K562 (cell line): ENCODE results near the gene SPATA25. TPM values are rescaled to one million over a fixed set of nuclear protein-coding genes. Genes with fewer than 3 reads are reported as not detected.

Source experiments
- BHLHE40 ChIP-seq: IDR thresholded peaks from 2 replicates; pipeline ENCODE4 v1.6.1; 2011; ENCODE audit warnings: low read length, improper control_type of control experiment
- CEBPZ ChIP-seq: fragments of 150-350 bp; IDR thresholded peaks from 2 replicates; pipeline ENCODE4 v1.6.1; 2014; ENCODE audit warnings: low read depth, mild to moderate bottlenecking, low read length, borderline replicate concordance
- CSDE1 ChIP-seq, 2 experiments: fragments of 450-650 bp; IDR thresholded peaks; 2 replicates each; pipeline ENCODE4 v1.6.1; 2016; ENCODE audit warnings: mild to moderate bottlenecking in 1 of 2
- FOXK2 ChIP-seq, 2 experiments: fragments of 450-650 bp; IDR thresholded peaks in 1 of 2; conservative IDR thresholded peaks in 1 of 2; 2 replicates each; pipeline ENCODE4 v1.6.1; 2016; ENCODE audit warnings: low read depth in 2 of 2, mild to moderate bottlenecking in 1 of 2
- HDAC2 ChIP-seq: fragments of 450-650 bp; IDR thresholded peaks from 2 replicates; pipeline ENCODE4 v1.6.1; 2016; ENCODE audit warnings: mild to moderate bottlenecking
- JUND ChIP-seq, 2 experiments: IDR thresholded peaks; 2 replicates in 1 of 2; 3 replicates in 1 of 2; pipeline ENCODE4 v1.6.1; 2011; ENCODE audit warnings: borderline replicate concordance in 2 of 2, low read depth in 2 of 2, low read length in 2 of 2, improper control_type of control experiment in 1 of 2, missing biosample characterization in 1 of 2, missing genetic modification characterization in 1 of 2, missing genetic modification reagents in 1 of 2
- KDM5B ChIP-seq: fragments of 200-600 bp; sonication (generic); IDR thresholded peaks from 2 replicates; pipeline ENCODE4 v1.6.1; 2012; ENCODE audit warnings: low read depth, mild to moderate bottlenecking, moderate library complexity, low read length, control low read depth, inconsistent platforms; ENCODE audit not compliant: insufficient replicate concordance
- POLR2AphosphoS5 ChIP-seq: IDR thresholded peaks from 2 replicates; pipeline ENCODE4 v1.6.1; 2011; ENCODE audit warnings: mild to moderate bottlenecking, low read depth, low read length, moderate library complexity; ENCODE audit not compliant: control insufficient read depth, insufficient read depth
- RBFOX2 ChIP-seq: fragments of 200-400 bp; formaldehyde crosslinking; IDR thresholded peaks from 2 replicates; pipeline ENCODE4 v1.6.1; 2017; ENCODE audit warnings: low read depth, mild to moderate bottlenecking, low read length, moderate library complexity
- SIN3A ChIP-seq, 2 experiments: fragments of 150-350 bp in 1 of 2; IDR thresholded peaks; 2 replicates each; pipeline ENCODE4 v1.6.1; 2011 to 2016; ENCODE audit warnings: borderline replicate concordance in 2 of 2, low read depth in 2 of 2, low read length in 2 of 2, mild to moderate bottlenecking in 2 of 2, moderate library complexity in 2 of 2; ENCODE audit not compliant: control insufficient read depth in 1 of 2
- SREBF1 ChIP-seq: fragments of 150-350 bp; IDR thresholded peaks from 2 replicates; pipeline ENCODE4 v1.6.1; 2014; ENCODE audit warnings: antibody characterized with exemption, low read depth, low read length, borderline replicate concordance
- STAT5A ChIP-seq: IDR thresholded peaks from 2 replicates; pipeline ENCODE4 v1.6.1; 2012; ENCODE audit warnings: low read length, inconsistent platforms, borderline replicate concordance
- ZFX ChIP-seq: sonication (generic); formaldehyde crosslinking; IDR thresholded peaks from 2 replicates; pipeline ENCODE4 v1.8.0; 2022; ENCODE audit warnings: mild to moderate bottlenecking, missing genetic modification reagents, moderate library complexity
- ZNF707 ChIP-seq: fragments of 250-450 bp; sonication (Bioruptor Pico); conservative IDR thresholded peaks from 2 replicates; pipeline ENCODE4 v1.8.0; 2022; ENCODE audit warnings: inconsistent platforms, mild to moderate bottlenecking, moderate library complexity
- polyA plus RNA-seq, 8 experiments: library from polyadenylated mRNA; depleted of rRNA in 4 of 8; stranded (reverse) in 5 of 8; unstranded in 3 of 8; fragments of >200 nt; fragmentation: Nextera tagmentation in 2 of 8; fragmentation: Illumina TruSeq in 1 of 8; extraction: Ambion mirVana in 2 of 8; extraction: Trizol in 1 of 8; gene quantifications; 2 replicates each; pipeline versions ENCODE4 v1.2.1 to v1.2.3, GENCODE V29; 2011 to 2014; ENCODE audit warnings: inconsistent platforms in 1 of 8, missing spikeins in 1 of 8
- total RNA-seq, 7 experiments: library from RNA; depleted of rRNA in 6 of 7; stranded (reverse); fragments of >200 nt in 6 of 7; fragmentation: Illumina TruSeq in 2 of 7; extraction: Trizol in 2 of 7; gene quantifications; 2 replicates each; pipeline versions ENCODE4 v1.2.1 to v1.2.3, GENCODE V29; 2011 to 2021; ENCODE audit warnings: low replicate concordance in 1 of 7
- TF ChIP-seq, protein P1 (sequence below): fragments of 250-450 bp; sonication (Bioruptor Pico); IDR thresholded peaks from 2 replicates; pipeline ENCODE4 v1.4.0; 2020
- TF ChIP-seq, protein P2 (sequence below): fragments of 250-450 bp; sonication (Bioruptor Pico); IDR thresholded peaks from 2 replicates; pipeline ENCODE4 v1.5.0; 2021; ENCODE audit warnings: mild to moderate bottlenecking, borderline replicate concordance

SPATA25 gene
- total and polyA plus RNA-seq, 9 of the 15 experiments (the other 6 are each of a cell fraction or from before 2014, with no cell fraction given) = 0.21 to 0.95 (median 0.53) TPM; not detected in 3

- TF ChIP-seq STAT5A = no peak
- peak; percentile 96 for TF ChIP-seq KDM5B
- TF ChIP-seq ZFX = peak; percentile 75
- TF ChIP-seq FOXK2 (conservative IDR thresholded peaks at IDR 0.05 in 1 of 2, IDR thresholded peaks at IDR 0.05 in 1 of 2; ENCODE audit: low read depth in 2 of 2) = peak; percentile 73 to 82; a peak in 3 of 4 replicates
- peak; percentile 100 for TF ChIP-seq CEBPZ
- TF ChIP-seq, protein P1, sequence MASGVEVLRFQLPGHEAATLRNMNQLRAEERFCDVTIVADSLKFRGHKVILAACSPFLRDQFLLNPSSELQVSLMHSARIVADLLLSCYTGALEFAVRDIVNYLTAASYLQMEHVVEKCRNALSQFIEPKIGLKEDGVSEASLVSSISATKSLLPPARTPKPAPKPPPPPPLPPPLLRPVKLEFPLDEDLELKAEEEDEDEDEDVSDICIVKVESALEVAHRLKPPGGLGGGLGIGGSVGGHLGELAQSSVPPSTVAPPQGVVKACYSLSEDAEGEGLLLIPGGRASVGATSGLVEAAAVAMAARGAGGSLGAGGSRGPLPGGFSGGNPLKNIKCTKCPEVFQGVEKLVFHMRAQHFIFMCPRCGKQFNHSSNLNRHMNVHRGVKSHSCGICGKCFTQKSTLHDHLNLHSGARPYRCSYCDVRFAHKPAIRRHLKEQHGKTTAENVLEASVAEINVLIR (CRISPR knock-in tag) = peak; percentile 36; the same call in 1 of the 2 replicates
- TF ChIP-seq SIN3A (IDR thresholded peaks at IDR 0.05; ENCODE audit: borderline replicate concordance in 2 of 2, control insufficient read depth in 1 of 2, low read depth in 2 of 2, low read length in 2 of 2) = peak; percentile 71 to 74; a peak in 3 of 4 replicates
- TF ChIP-seq JUND (IDR thresholded peaks at IDR 0.05; ENCODE audit: borderline replicate concordance, low read depth, low read length) = peak; percentile 36; the same call in 1 of the 2 replicates
- TF ChIP-seq JUND (tag; IDR thresholded peaks at IDR 0.05; ENCODE audit: borderline replicate concordance, low read depth, low read length) = no peak
- peak; percentile 81 for TF ChIP-seq RBFOX2
- peak; percentile 31 for TF ChIP-seq BHLHE40
- TF ChIP-seq ZNF707 (CRISPR knock-in tag) = no peak
- TF ChIP-seq, protein P2, sequence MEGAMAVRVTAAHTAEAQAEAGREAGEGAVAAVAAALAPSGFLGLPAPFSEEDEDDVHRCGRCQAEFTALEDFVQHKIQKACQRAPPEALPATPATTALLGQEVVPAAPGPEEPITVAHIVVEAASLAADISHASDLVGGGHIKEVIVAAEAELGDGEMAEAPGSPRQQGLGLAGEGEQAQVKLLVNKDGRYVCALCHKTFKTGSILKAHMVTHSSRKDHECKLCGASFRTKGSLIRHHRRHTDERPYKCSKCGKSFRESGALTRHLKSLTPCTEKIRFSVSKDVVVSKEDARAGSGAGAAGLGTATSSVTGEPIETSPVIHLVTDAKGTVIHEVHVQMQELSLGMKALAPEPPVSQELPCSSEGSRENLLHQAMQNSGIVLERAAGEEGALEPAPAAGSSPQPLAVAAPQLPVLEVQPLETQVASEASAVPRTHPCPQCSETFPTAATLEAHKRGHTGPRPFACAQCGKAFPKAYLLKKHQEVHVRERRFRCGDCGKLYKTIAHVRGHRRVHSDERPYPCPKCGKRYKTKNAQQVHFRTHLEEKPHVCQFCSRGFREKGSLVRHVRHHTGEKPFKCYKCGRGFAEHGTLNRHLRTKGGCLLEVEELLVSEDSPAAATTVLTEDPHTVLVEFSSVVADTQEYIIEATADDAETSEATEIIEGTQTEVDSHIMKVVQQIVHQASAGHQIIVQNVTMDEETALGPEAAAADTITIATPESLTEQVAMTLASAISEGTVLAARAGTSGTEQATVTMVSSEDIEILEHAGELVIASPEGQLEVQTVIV (CRISPR knock-in tag) = no peak
- TF ChIP-seq POLR2AphosphoS5 = peak; percentile 62; the same call in 1 of the 2 replicates
- peak; percentile 32; the same call in 1 of the 2 replicates for TF ChIP-seq HDAC2
- TF ChIP-seq SREBF1 = peak; percentile 58; the same call in 1 of the 2 replicates
- TF ChIP-seq CSDE1 (IDR thresholded peaks at IDR 0.05) = no peak
These were observed 30.1 kb downstream of the SPATA25 start, which contains the start of the genes ACOT8 and ZSWIM3 (continued) for GRCh38 chr20:45857114-45857881.
